HG02623 (cell line): ENCODE results near the gene ANKZF1.

Experiments used
- ATAC-seq: cut with Tn5 transposase; IDR thresholded peaks from one replicate; pipeline ENCODE4 v1.9.1; 2021; ENCODE audit warnings: moderate library complexity; ENCODE audit not compliant: unreplicated experiment

The ANKZF1 gene

DNA sequence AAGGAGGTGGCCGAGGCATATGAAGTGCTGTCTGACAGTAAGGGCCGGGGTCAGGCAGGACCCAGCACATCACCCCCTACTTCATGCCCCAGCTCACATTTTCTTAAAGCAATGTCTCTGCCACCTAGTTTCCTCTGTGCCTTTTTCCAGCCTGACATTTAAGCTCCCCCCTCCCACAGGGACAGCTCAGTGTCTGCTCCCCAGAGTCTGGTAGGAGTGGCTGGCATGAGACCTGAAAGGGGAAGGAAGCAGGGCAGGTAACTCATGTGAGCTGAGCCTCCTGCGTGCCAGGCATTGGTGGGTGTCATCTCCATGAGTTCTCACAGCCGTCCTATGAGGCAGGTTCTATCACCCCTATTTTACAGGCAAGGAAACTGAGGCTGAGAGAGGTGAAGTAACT is 51.0 kb downstream of the ANKZF1 start:
- no peak for ATAC-seq

GRCh38 chr2:219281588-219281987 is 52.0 kb downstream of the ANKZF1 start:
- no peak for ATAC-seq

GRCh38 chr2:219282375-219282774 is 52.8 kb downstream of the ANKZF1 start:
- ATAC-seq = no peak

DNA sequence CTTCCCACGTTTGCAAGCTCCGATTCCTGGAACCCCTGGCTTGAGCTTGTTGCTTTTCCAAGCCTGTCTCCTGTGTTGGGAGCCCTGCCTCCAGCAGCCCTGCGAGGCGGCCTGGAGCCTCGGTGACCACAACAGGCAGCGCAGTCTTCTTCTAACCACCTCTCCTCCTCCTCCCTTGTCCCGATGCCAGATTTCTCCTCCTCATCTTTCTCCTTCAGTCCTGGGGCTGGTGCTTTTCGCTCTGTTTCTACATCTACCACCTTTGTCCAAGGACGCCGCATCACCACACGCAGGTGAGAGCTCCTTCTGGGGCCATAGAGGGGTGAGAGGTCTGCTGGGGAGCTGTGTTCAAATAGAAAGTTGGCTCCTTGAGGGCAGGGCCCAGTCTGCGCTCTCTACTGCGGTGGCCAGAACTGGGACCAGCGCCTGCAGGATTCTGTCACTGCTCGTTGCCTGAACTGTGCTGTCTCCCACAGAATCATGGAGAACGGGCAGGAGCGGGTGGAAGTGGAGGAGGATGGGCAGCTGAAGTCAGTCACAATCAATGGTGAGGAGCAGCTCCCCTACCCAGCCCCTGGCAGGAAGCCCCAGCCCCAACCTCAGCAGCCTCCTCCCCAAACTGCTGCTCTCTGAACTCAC is 53.5 kb downstream of the ANKZF1 start:
- ATAC-seq = no peak

DNA sequence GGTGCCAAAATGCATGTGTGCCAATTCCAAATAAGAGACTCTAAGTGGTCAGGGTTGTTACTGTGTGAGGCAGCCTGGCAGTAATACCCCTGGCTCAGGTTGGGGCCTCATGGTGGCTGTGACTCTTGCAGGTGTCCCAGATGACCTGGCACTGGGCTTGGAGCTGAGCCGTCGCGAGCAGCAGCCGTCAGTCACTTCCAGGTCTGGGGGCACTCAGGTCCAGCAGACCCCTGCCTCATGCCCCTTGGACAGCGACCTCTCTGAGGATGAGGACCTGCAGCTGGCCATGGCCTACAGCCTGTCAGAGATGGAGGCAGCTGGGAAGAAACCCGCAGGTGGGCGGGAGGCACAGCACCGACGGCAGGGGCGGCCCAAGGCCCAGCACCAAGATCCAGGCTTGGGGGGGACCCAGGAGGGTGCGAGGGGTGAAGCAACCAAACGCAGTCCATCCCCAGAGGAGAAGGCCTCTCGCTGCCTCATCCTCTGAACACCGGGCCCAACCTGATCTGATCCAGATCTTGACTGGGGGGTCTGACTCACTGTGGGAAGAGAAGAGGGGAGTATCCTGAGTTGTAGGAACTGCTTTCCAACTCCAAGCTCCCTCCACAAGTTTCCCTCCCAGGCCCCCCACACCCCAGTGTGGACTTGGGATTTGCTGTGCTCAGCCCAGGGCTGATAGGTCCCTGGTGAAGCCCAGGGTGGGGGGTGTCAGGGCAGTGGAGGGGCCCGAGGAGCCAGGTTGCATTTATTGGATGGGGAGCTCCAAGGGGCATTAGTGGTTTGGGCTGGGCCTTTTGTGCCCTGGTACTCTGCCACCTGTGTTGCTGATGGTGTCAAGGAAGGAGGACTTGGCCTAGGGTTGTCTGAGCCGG is 55.1 kb downstream of the ANKZF1 start:
- ATAC-seq = no peak

DNA sequence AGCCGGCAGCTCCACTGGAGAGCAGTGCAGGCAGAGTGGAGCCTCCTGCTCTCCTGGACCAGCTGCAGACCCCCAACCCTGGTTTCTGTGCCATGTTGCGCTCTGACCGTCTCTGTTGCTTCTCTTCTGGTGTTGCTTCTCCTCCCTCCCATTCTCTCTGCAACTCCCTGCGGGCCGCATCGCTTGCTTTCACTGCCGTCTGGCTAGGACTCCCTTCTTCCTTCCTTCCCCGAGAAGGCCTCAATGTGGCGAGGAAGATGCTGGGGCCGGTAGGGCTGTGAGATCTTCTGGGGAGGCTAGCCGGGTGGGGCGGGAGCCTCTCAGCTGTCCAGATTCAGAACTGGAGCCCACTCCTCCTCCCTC is 55.7 kb downstream of the ANKZF1 start:
- no peak for ATAC-seq

DNA sequence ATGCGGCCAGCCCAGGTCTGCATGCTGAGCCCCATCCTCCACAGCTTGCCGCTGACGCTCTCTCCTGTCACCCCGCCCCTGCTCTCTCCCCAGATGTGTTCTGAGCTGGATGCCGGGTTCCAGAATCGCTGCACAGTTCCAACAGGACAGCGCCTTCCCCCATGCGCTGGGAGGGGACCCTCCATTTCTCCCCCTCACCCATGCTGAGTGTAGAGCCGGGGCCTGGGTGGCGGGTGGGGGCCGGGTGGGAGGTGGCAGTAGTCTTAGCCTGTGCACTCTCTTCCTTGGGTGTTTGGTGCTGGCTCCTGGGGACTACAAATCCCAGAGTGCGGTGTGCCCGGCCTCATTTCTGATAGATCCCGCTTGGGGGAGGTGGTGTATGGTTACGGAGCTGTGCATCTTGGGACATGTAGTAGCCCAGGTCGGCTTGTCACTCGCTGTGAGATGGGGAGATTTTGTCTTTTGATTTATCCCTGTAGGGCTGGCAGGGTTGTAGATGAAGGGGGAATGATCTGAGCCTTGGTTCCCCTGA is 56.4 kb downstream of the ANKZF1 start:
- no peak for ATAC-seq
